ENCODE data around the gene MARS1.

DNA sequence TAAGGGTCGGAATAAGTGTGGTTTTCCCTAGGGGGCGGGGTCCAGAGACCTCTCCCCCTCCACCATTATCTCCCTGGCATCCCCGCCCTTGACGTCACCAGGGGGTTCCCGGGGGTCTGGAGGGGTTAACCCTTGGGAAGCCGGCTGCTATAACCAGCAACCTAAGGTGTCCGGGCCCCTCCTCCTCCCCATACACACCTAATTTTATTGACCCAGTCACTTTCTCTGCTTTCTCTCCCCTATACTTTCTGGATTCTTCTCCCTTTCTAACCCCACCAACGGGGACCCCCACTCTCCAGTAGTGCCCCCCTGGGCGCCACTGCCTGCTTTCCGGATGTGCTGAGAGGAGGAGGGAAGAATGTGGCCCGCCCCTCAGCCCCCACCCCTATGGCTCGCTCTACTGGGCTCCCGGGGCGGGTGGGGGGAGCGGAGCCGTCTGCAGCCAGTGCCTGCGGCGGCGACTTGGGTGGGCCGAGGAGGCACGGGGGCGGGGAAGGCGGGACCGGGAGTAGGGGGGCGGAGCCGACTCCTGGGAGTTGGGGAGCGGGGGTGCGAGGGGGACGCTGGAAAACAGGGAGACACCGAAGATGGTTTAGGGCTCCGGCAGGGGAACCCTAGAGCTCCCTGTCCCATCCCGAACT, 26.5 kb upstream of the MARS1 start:
- TF ChIP-seq, protein P1, sequence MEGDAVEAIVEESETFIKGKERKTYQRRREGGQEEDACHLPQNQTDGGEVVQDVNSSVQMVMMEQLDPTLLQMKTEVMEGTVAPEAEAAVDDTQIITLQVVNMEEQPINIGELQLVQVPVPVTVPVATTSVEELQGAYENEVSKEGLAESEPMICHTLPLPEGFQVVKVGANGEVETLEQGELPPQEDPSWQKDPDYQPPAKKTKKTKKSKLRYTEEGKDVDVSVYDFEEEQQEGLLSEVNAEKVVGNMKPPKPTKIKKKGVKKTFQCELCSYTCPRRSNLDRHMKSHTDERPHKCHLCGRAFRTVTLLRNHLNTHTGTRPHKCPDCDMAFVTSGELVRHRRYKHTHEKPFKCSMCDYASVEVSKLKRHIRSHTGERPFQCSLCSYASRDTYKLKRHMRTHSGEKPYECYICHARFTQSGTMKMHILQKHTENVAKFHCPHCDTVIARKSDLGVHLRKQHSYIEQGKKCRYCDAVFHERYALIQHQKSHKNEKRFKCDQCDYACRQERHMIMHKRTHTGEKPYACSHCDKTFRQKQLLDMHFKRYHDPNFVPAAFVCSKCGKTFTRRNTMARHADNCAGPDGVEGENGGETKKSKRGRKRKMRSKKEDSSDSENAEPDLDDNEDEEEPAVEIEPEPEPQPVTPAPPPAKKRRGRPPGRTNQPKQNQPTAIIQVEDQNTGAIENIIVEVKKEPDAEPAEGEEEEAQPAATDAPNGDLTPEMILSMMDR (IDR thresholded peaks at IDR 0.05 in 4 of 5, conservative IDR thresholded peaks at IDR 0.05 in 1 of 5): no peak
- no peak for TF ChIP-seq POLR2A (IDR thresholded peaks at IDR 0.05)

All from gastrocnemius medialis (tissue), 4 donors.